Hippocampal formation (tissue), 2 donors: Measurements from ENCODE around the gene NMT2.

Experiments used
- DNase-seq, 2 donors: peaks; one replicate each; lab custom pipeline; 2025; lab: John Stamatoyannopoulos, UW

Gene NMT2

GRCh38 chr10:15181576-15182156, 13.2 kb upstream of the NMT2 start:
- DNase-seq: no peak

GRCh38 chr10:15180736-15181135, 12.2 kb upstream of the NMT2 start:
- DNase-seq: no peak

GRCh38 chr10:15176269-15176668, 7.8 kb upstream of the NMT2 start:
- no peak for DNase-seq

- no peak for DNase-seq
Measured at GRCh38 chr10:15175587-15175986, 7.1 kb upstream of the NMT2 start.

GRCh38 chr10:15172306-15172840, 3.9 kb upstream of the NMT2 start:
- no peak for DNase-seq

- peak in 1 of 2 donors; percentile 9 for DNase-seq
Measured at GRCh38 chr10:15169555-15170401, 1.3 kb upstream of the NMT2 start.

GRCh38 chr10:15168786-15169554, 477 bp upstream of the NMT2 start:
- DNase-seq: peak; percentile 97 to 99

- peak; percentile 43 to 46 for DNase-seq
Measured at GRCh38 chr10:15167411-15168290, 842 bp downstream of the NMT2 start.

GRCh38 chr10:15166325-15166724, 2.2 kb downstream of the NMT2 start:
- no peak for DNase-seq

- DNase-seq: no peak
Measured at GRCh38 chr10:15163253-15163828, 5.2 kb downstream of the NMT2 start.

- no peak for DNase-seq
Measured at GRCh38 chr10:15158972-15159371, 9.5 kb downstream of the NMT2 start.

- no peak for DNase-seq
Measured at GRCh38 chr10:15158448-15158847, 10.0 kb downstream of the NMT2 start.

GRCh38 chr10:15155978-15156656, 12.4 kb downstream of the NMT2 start:
- DNase-seq: no peak

GRCh38 chr10:15152556-15152955, 15.9 kb downstream of the NMT2 start:
- DNase-seq: no peak

GRCh38 chr10:15150563-15150962, 17.9 kb downstream of the NMT2 start:
- no peak for DNase-seq

GRCh38 chr10:15149042-15149771, 19.3 kb downstream of the NMT2 start:
- no peak for DNase-seq

- no peak for DNase-seq
Measured at GRCh38 chr10:15147594-15148392, 20.7 kb downstream of the NMT2 start.

GRCh38 chr10:15146366-15146765, 22.1 kb downstream of the NMT2 start:
- DNase-seq: no peak

- no peak for DNase-seq
Measured at GRCh38 chr10:15144788-15145187, 23.7 kb downstream of the NMT2 start.
